Spinal cord (tissue), 10 donors: Measurements from ENCODE around the gene PTBP3. TPM values are rescaled to one million over a fixed set of nuclear protein-coding genes. Genes with fewer than 3 reads are reported as not detected.

Experiments
- DNase-seq, 6 donors: peaks; one replicate each; pipeline versions ENCODE4 v3.0.0 to v3.0.0-alpha.2; 2013 to 2015; ENCODE audit warnings: low spot score in 6 of 6, low read depth in 4 of 6
- H3K27ac ChIP-seq: one replicate; pipeline ENCODE4 v1.5.1; 2013; ENCODE audit warnings: low read depth, low read length, control low read depth
- H3K27me3 ChIP-seq: one replicate; pipeline ENCODE4 v1.6.1; 2013; ENCODE audit warnings: low read length; ENCODE audit not compliant: control insufficient read depth, insufficient read depth
- H3K36me3 ChIP-seq: one replicate; pipeline ENCODE4 v1.6.1; 2013; ENCODE audit warnings: low read length; ENCODE audit not compliant: control insufficient read depth, insufficient read depth
- H3K4me1 ChIP-seq: one replicate; pipeline ENCODE4 v1.6.1; 2013; ENCODE audit warnings: low read length; ENCODE audit not compliant: control insufficient read depth, insufficient read depth
- H3K4me3 ChIP-seq: one replicate; pipeline ENCODE4 v1.5.1; 2013; ENCODE audit warnings: low read depth, low read length, control low read depth
- H3K9me3 ChIP-seq: one replicate; pipeline ENCODE4 v1.6.1; 2013; ENCODE audit warnings: low read length; ENCODE audit not compliant: control insufficient read depth, insufficient read depth
- WGBS: methylation state at CpG from one replicate; pipeline ENCODE4 v1.1.5; 2013; ENCODE audit warnings: missing lambda C conversion rate; ENCODE audit not compliant: insufficient coverage; 5-methylcytosine and 5-hydroxymethylcytosine counted together
- polyA plus RNA-seq, 2 donors: library from polyadenylated mRNA; unstranded; fragments of 120-200 nt; gene quantifications; one replicate each; pipeline ENCODE4 v1.2.1, GENCODE V29; 2013; ENCODE audit not compliant: insufficient read length in 2 of 2
- total RNA-seq, 2 donors: library from RNA; depleted of rRNA in 1 of 2; stranded (reverse); fragments of 120-200 nt in 1 of 2; fragments of >200 nt in 1 of 2; gene quantifications; one replicate each; pipeline versions ENCODE4 v1.2.3 to v1.2.4, GENCODE V29; 2013 to 2014
- donor health status: healthy.

Gene PTBP3
- total and polyA plus RNA-seq, 4 donors, result 15.5 to 42.7 (median 18.6) TPM

GRCh38 chr9:112364761-112365160 lies 31.3 kb upstream of the PTBP3 start:
- Histone ChIP-seq H3K9me3 (peaks cover 3% of the 10 kb centered on the region), H3K4me1 (no peaks in the 10 kb centered on the region), H3K4me3 (no peak overlapping the region), H3K27ac (no peak overlapping the region), H3K27me3 (no peaks in the 10 kb centered on the region), H3K36me3 (no peaks in the 10 kb centered on the region)
- 70% methylated on average over 2 of the region's 3 CpGs for WGBS
- no peak for DNase-seq

DNA sequence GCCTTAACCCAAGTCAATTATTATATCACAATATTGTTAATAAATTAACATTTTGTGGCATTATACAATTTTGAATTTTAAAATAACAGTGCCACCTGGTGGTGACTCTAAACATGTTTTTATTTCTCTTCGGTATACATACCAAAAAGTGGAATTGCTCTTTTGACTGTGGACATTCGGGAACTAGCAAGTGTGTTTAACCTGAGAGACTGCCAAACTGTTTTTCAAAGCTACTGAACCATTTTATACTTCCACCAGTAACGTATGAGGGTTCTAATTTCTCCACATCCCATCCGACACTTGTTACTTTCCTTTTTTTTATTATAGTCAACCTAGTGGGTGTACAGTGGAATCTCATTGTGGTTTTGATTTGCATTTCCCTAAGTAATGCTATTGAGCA lies 28.2 kb upstream of the PTBP3 start:
- no peaks in the 10 kb centered on the region for H3K27me3 ChIP-seq
- H3K9me3 ChIP-seq, result peaks cover 1% of the 10 kb centered on the region
- H3K27ac ChIP-seq, result no peak overlapping the region
- no peak overlapping the region for H3K4me3 ChIP-seq
- H3K36me3 ChIP-seq, result no peaks in the 10 kb centered on the region
- peak in 3 of 6 donors; percentile 24 to 84 (median 67) for DNase-seq
- no peaks in the 10 kb centered on the region for H3K4me1 ChIP-seq
- no CpG with 5 or more reads among the region's 4 CpGs for WGBS

GRCh38 chr9:112360047-112360804 lies 26.8 kb upstream of the PTBP3 start:
- DNase-seq, result no peak
- no peak overlapping the region for H3K27ac ChIP-seq

GRCh38 chr9:112355427-112355897 lies 22.0 kb upstream of the PTBP3 start:
- Histone ChIP-seq H3K4me1 (no peaks in the 10 kb centered on the region), H3K36me3 (no peaks in the 10 kb centered on the region)
- WGBS, result 40% methylated on average over 4 of the region's 8 CpGs

More at GRCh38 chr9:112360047-112360804, 26.8 kb upstream of the PTBP3 start:
- Histone ChIP-seq H3K36me3 (no peaks in the 10 kb centered on the region), H3K27me3 (no peaks in the 10 kb centered on the region), H3K4me3 (no peak overlapping the region), H3K9me3 (no peaks in the 10 kb centered on the region), H3K4me1 (no peaks in the 10 kb centered on the region)
- WGBS, result 86% methylated on average over 1 of the region's 5 CpGs

DNA sequence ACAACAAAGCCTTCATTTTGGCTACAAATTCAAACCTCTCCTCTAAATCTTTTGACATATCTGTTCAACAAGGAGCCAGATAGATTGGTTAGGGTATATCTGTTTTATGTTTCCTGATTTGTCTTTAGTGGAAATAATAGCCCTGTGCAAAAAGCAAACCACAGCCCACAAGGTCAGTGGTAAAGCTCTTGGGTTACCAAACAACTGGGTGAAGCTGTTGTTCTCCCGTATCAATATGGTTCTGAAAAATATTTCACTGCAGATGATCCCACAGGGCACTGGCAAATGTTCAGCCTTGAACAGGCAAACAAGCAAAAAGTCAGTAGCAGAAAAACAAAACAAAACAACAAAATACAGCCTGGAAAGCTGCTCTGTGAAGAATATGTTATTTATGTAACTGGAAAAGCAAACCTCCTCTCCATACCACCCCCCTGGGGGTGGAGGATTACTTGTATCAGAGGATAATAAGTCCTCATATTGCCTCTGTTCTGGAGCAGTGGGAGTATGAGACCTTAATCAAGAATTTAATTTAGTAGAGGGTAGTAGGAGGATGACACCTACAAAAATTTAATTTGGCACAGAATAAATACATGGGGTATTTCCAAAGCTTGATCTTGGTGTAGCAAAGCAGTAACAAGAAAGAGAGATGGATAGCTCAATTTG lies 20.8 kb upstream of the PTBP3 start:
- peak in 1 of 6 donors; percentile 46 for DNase-seq
- Histone ChIP-seq H3K27me3 (no peaks in the 10 kb centered on the region), H3K27ac (no peak overlapping the region), H3K4me3 (no peak overlapping the region), H3K36me3 (no peaks in the 10 kb centered on the region), H3K4me1 (no peaks in the 10 kb centered on the region), H3K9me3 (no peaks in the 10 kb centered on the region)
- WGBS, result 100% methylated on average over 1 of the region's 1 CpG

More at GRCh38 chr9:112355427-112355897, 22.0 kb upstream of the PTBP3 start:
- Histone ChIP-seq H3K9me3 (no peaks in the 10 kb centered on the region), H3K27ac (no peak overlapping the region), H3K4me3 (no peak overlapping the region), H3K27me3 (no peaks in the 10 kb centered on the region)
- DNase-seq, result no peak

DNA sequence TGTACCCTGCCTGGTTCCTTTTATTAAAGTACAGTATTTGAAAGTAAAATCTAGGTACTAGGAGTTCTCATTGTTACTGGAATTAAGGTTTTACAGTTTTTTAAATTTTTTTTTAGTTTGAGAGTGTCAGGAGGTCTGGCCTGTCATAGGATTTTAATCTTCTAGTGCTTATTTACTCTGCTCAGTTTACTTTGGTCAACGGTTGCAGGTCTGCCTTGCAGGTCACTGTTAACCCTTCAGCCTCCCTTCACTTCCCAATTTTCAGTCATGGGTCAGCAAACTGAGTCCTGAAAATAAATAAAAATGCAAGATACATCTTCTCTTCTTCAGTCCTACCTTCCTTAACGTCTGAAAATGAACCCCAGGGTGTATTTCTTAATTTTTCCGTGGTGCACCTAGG lies 18.8 kb upstream of the PTBP3 start:
- Histone ChIP-seq H3K27me3 (no peaks in the 10 kb centered on the region), H3K4me1 (peaks cover 3% of the 10 kb centered on the region), H3K36me3 (no peaks in the 10 kb centered on the region), H3K27ac (no peak overlapping the region), H3K9me3 (no peaks in the 10 kb centered on the region), H3K4me3 (no peak overlapping the region)
- DNase-seq, result no peak
- WGBS, result 73% methylated on average over 3 of the region's 3 CpGs

- Histone ChIP-seq H3K4me3 (no peak overlapping the region), H3K27ac (no peak overlapping the region), H3K9me3 (no peaks in the 10 kb centered on the region), H3K4me1 (peaks cover 3% of the 10 kb centered on the region), H3K36me3 (no peaks in the 10 kb centered on the region), H3K27me3 (no peaks in the 10 kb centered on the region)
- no peak for DNase-seq
- no CpG with 5 or more reads among the region's 3 CpGs for WGBS
These were observed 17.8 kb upstream of the PTBP3 start for GRCh38 chr9:112351184-112351583.

DNA sequence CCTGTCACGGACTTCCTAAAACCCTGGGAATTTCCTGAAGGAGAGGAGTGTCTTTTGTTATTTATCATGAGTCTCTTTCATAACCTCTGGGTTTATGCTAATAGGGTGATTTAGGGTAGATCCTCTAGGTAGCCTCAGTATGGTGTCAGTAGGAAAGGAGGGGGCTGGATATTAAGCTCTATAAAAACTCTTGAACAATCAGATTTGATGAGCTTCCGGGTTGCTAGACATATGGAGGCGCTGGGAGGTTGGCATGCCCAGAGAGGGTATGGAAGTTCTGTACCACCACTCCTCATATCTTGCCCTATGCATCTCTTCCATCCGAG lies 15.6 kb upstream of the PTBP3 start:
- no CpG with 5 or more reads among the region's 4 CpGs for WGBS
- Histone ChIP-seq H3K36me3 (no peaks in the 10 kb centered on the region), H3K9me3 (no peaks in the 10 kb centered on the region), H3K4me3 (no peak overlapping the region), H3K27ac (no peak overlapping the region), H3K27me3 (no peaks in the 10 kb centered on the region), H3K4me1 (peaks cover 3% of the 10 kb centered on the region)
- DNase-seq, result no peak

GRCh38 chr9:112348257-112349007 lies 15.0 kb upstream of the PTBP3 start:
- Histone ChIP-seq H3K4me3 (peak overlapping the region; percentile 51), H3K27ac (no peak overlapping the region), H3K4me1 (peaks cover 3% of the 10 kb centered on the region), H3K9me3 (no peaks in the 10 kb centered on the region), H3K36me3 (no peaks in the 10 kb centered on the region), H3K27me3 (no peaks in the 10 kb centered on the region)
- DNase-seq, result peak in 5 of 6 donors; percentile 62 to 96 (median 65)
- WGBS, result 32% methylated on average over 16 of the region's 19 CpGs
